ENCODE data around the gene CHD8. TPM values are rescaled to one million over a fixed set of nuclear protein-coding genes. Genes with fewer than 3 reads are reported as not detected.

CHD8 gene
- total and polyA plus RNA-seq, 2 of the 13 experiments (the other 11 are each of a cell fraction or from before 2014, with no cell fraction given), result 35.1 to 79.6 TPM

- TF ChIP-seq ATF3 (CRISPR knock-in tag; IDR thresholded peaks at IDR 0.05) (0 out of 2 replicates have a peak, but pooled peaks have one; percentile 26), ZNF333 (CRISPR knock-in tag; IDR thresholded peaks at IDR 0.05; ENCODE audit: borderline replicate concordance) (peak; percentile 81; the same call in 1 of the 2 replicates), BATF2 (CRISPR knock-in tag; IDR thresholded peaks at IDR 0.05) (no peak), SRSF9 (IDR thresholded peaks at IDR 0.05; ENCODE audit: borderline replicate concordance, insufficient read depth, low read depth, low read length, poor library complexity, severe bottlenecking) (no peak), RFXANK (CRISPR knock-in tag; IDR thresholded peaks at IDR 0.05) (peak; percentile 78; the same call in 1 of the 2 replicates), HMGXB4 (CRISPR knock-in tag; IDR thresholded peaks at IDR 0.05; ENCODE audit: borderline replicate concordance in 1 of 2, low read depth in 1 of 2) (peak; percentile 97 to 99), JARID2 (CRISPR knock-in tag; IDR thresholded peaks at IDR 0.05; ENCODE audit: insufficient replicate concordance) (peak; percentile 69), NONO (IDR thresholded peaks at IDR 0.05) (no peak), NONO (CRISPR knock-in tag; conservative IDR thresholded peaks at IDR 0.05) (peak; percentile 99), ZNF350 (CRISPR knock-in tag; IDR thresholded peaks at IDR 0.05; ENCODE audit: borderline replicate concordance, low read depth) (peak; percentile 97), ZNF709 (CRISPR knock-in tag; IDR thresholded peaks at IDR 0.05) (0 out of 2 replicates have a peak, but pooled peaks have one; percentile 33), NFE2 (CRISPR knock-in tag; IDR thresholded peaks at IDR 0.05) (no peak), TBL1XR1 (IDR thresholded peaks at IDR 0.05; ENCODE audit: borderline replicate concordance, low read length, partially characterized antibody) (peak; percentile 32), ZNF512B (CRISPR knock-in tag; IDR thresholded peaks at IDR 0.05; ENCODE audit: borderline replicate concordance) (peak; percentile 88; the same call in 1 of the 2 replicates), ARID2 (CRISPR knock-in tag; IDR thresholded peaks at IDR 0.05; ENCODE audit: borderline replicate concordance) (peak; percentile 80), ZNF790 (CRISPR knock-in tag; IDR thresholded peaks at IDR 0.05; ENCODE audit: borderline replicate concordance) (no peak; the same call in 1 of the 2 replicates), RELA (CRISPR knock-in tag; IDR thresholded peaks at IDR 0.05) (no peak), FOXC1 (CRISPR knock-in tag; IDR thresholded peaks at IDR 0.05; ENCODE audit: borderline replicate concordance) (peak; percentile 46; the same call in 1 of the 2 replicates), PRMT3 (CRISPR knock-in tag; IDR thresholded peaks at IDR 0.05; ENCODE audit: borderline replicate concordance, low read depth) (no peak), U2AF1 (optimal IDR thresholded peaks at IDR 0.05; ENCODE audit: low read depth, low read length) (peak; percentile 91), MTA3 (CRISPR knock-in tag; IDR thresholded peaks at IDR 0.05) (no peak), ATF1 (CRISPR knock-in tag; IDR thresholded peaks at IDR 0.05) (peak; percentile 87)
Measured at GRCh38 chr14:21437063-21437901, 18.6 kb downstream of the CHD8 start (continued).
